HEK293 (cell line): ENCODE data around the gene GNG3.
A peak's percentile ranks its signal among the peaks of the same experiment; 100 is the strongest.

Experiments
- FEZF1 ChIP-seq: fragments of 450-650 bp; formaldehyde crosslinking; IDR thresholded peaks from 2 replicates; pipeline ENCODE4 v1.5.1; 2016; ENCODE audit warnings: missing biosample characterization, missing genetic modification characterization
- IKZF3 ChIP-seq: fragments of 450-650 bp; IDR thresholded peaks from 2 replicates; pipeline ENCODE4 v1.5.0; 2018; ENCODE audit warnings: missing biosample characterization, mild to moderate bottlenecking, missing genetic modification characterization, moderate library complexity
- KLF7 ChIP-seq: fragments of 450-650 bp; formaldehyde crosslinking; IDR thresholded peaks from 2 replicates; pipeline ENCODE4 v1.5.1; 2016; ENCODE audit warnings: missing biosample characterization, missing genetic modification characterization, borderline replicate concordance
- MZF1 ChIP-seq: fragments of 450-650 bp; formaldehyde crosslinking; IDR thresholded peaks from 2 replicates; pipeline ENCODE4 v1.5.1; 2017; ENCODE audit warnings: missing biosample characterization, missing genetic modification characterization, borderline replicate concordance
- PBX3 ChIP-seq: sonication (generic); formaldehyde crosslinking; IDR thresholded peaks from 2 replicates; pipeline ENCODE4 v1.8.1; 2022; ENCODE audit warnings: mild to moderate bottlenecking, moderate library complexity, missing genetic modification reagents
- PRDM1 ChIP-seq: fragments of 450-650 bp; formaldehyde crosslinking; IDR thresholded peaks from 2 replicates; pipeline ENCODE4; 2016; ENCODE audit warnings: missing biosample characterization, missing genetic modification characterization
- PRDM10 ChIP-seq: fragments of 450-650 bp; formaldehyde crosslinking; IDR thresholded peaks from 2 replicates; pipeline ENCODE4 v1.5.1; 2016; ENCODE audit warnings: missing biosample characterization, missing genetic modification characterization
- REST ChIP-seq: fragments of 450-650 bp; formaldehyde crosslinking; IDR thresholded peaks from 2 replicates; pipeline ENCODE4 v1.5.1; 2016; ENCODE audit warnings: missing biosample characterization, missing genetic modification characterization
- ZEB2 ChIP-seq: fragments of 450-650 bp; formaldehyde crosslinking; IDR thresholded peaks from 2 replicates; pipeline ENCODE4 v1.5.1; 2016; ENCODE audit warnings: missing biosample characterization, missing genetic modification characterization
- ZFHX2 ChIP-seq: fragments of 450-650 bp; formaldehyde crosslinking; conservative IDR thresholded peaks from 2 replicates; pipeline ENCODE4 v1.5.1; 2016; ENCODE audit warnings: missing biosample characterization, missing genetic modification characterization
- ZFP37 ChIP-seq: fragments of 450-650 bp; formaldehyde crosslinking; IDR thresholded peaks from 2 replicates; pipeline ENCODE4 v1.5.1; 2016; ENCODE audit warnings: missing biosample characterization, missing genetic modification characterization
- ZNF132 ChIP-seq: fragments of 450-650 bp; formaldehyde crosslinking; IDR thresholded peaks from 2 replicates; pipeline ENCODE4 v1.5.1; 2017; ENCODE audit warnings: missing biosample characterization, missing genetic modification characterization, borderline replicate concordance
- ZNF133 ChIP-seq: fragments of 450-650 bp; formaldehyde crosslinking; IDR thresholded peaks from 2 replicates; pipeline ENCODE4 v1.5.1; 2016; ENCODE audit warnings: missing biosample characterization, missing genetic modification characterization
- ZNF138 ChIP-seq: fragments of 450-650 bp; formaldehyde crosslinking; IDR thresholded peaks from 2 replicates; pipeline ENCODE4 v1.5.1; 2016; ENCODE audit warnings: missing biosample characterization, missing genetic modification characterization, borderline replicate concordance
- ZNF140 ChIP-seq: fragments of 450-650 bp; formaldehyde crosslinking; IDR thresholded peaks from 2 replicates; pipeline ENCODE4 v1.5.1; 2016; ENCODE audit warnings: missing biosample characterization, missing genetic modification characterization
- ZNF174 ChIP-seq: fragments of 450-650 bp; formaldehyde crosslinking; IDR thresholded peaks from 2 replicates; pipeline ENCODE4 v1.5.0; 2017; ENCODE audit warnings: missing biosample characterization, mild to moderate bottlenecking, missing genetic modification characterization
- ZNF274 ChIP-seq, 2 experiments: fragments of 200-500 bp in 1 of 2; fragments of 450-650 bp in 1 of 2; sonication (Bioruptor generic) in 1 of 2; formaldehyde crosslinking in 1 of 2; IDR thresholded peaks; 2 replicates each; pipeline versions ENCODE4 v1.5.1 to v1.6.1; 2014 to 2016; ENCODE audit warnings: borderline replicate concordance in 1 of 2, inconsistent platforms in 1 of 2, low read length in 1 of 2, missing biosample characterization in 1 of 2, missing genetic modification characterization in 1 of 2
- ZNF292 ChIP-seq: fragments of 450-650 bp; formaldehyde crosslinking; IDR thresholded peaks from 2 replicates; pipeline ENCODE4 v1.5.1; 2016; ENCODE audit warnings: low read depth, missing biosample characterization, missing genetic modification characterization, borderline replicate concordance
- ZNF311 ChIP-seq: fragments of 450-650 bp; formaldehyde crosslinking; IDR thresholded peaks from 2 replicates; pipeline ENCODE4 v1.5.1; 2017; ENCODE audit warnings: missing biosample characterization, missing genetic modification characterization, borderline replicate concordance
- ZNF350 ChIP-seq: fragments of 450-650 bp; formaldehyde crosslinking; IDR thresholded peaks from 2 replicates; pipeline ENCODE4 v1.5.0; 2017; ENCODE audit warnings: missing biosample characterization, mild to moderate bottlenecking, missing genetic modification characterization
- ZNF362 ChIP-seq: fragments of 450-650 bp; formaldehyde crosslinking; IDR thresholded peaks from 2 replicates; pipeline ENCODE4 v1.5.1; 2016; ENCODE audit warnings: missing biosample characterization, missing genetic modification characterization
- ZNF529 ChIP-seq: fragments of 450-650 bp; formaldehyde crosslinking; IDR thresholded peaks from 2 replicates; pipeline ENCODE4 v1.5.1; 2017; ENCODE audit warnings: missing genetic modification characterization, missing biosample characterization; ENCODE audit not compliant: insufficient replicate concordance
- ZNF548 ChIP-seq: fragments of 450-650 bp; formaldehyde crosslinking; IDR thresholded peaks from 2 replicates; pipeline ENCODE4 v1.5.1; 2016; ENCODE audit warnings: missing biosample characterization, missing genetic modification characterization
- ZNF670 ChIP-seq: fragments of 450-650 bp; formaldehyde crosslinking; IDR thresholded peaks from 2 replicates; pipeline ENCODE4 v1.5.1; 2016; ENCODE audit warnings: missing biosample characterization, missing genetic modification characterization, low read depth
- ZNF692 ChIP-seq: fragments of 450-650 bp; formaldehyde crosslinking; IDR thresholded peaks from 2 replicates; pipeline ENCODE4 v1.5.1; 2016; ENCODE audit warnings: missing biosample characterization, missing genetic modification characterization
- ZSCAN18 ChIP-seq: fragments of 450-650 bp; formaldehyde crosslinking; IDR thresholded peaks from 2 replicates; pipeline ENCODE4 v1.5.1; 2016; ENCODE audit warnings: missing biosample characterization, missing genetic modification characterization

The GNG3 gene

GRCh38 chr11:62671608-62672389 lies 35.7 kb upstream of the GNG3 start, which contains the start of the genes LBHD1 and UQCC3 (continued):
- TF ChIP-seq ZNF692 (peak; percentile 88), ZNF274 (IDR thresholded peaks at IDR 0.05; ENCODE audit: low read length) (no peak), ZNF274 (tag by site-specific recombination; IDR thresholded peaks at IDR 0.05; ENCODE audit: borderline replicate concordance) (no peak), ZNF140 (tag by site-specific recombination) (no peak), REST (tag by site-specific recombination) (no peak), ZSCAN18 (tag by site-specific recombination) (no peak), ZFHX2 (tag by site-specific recombination) (peak; percentile 83), ZNF548 (tag by site-specific recombination) (no peak), ZNF292 (tag by site-specific recombination) (no peak), ZNF670 (tag by site-specific recombination) (no peak), ZNF529 (tag by site-specific recombination) (no peak), ZNF174 (no peak), KLF7 (no peak), ZNF362 (tag by site-specific recombination) (no peak), PRDM10 (tag by site-specific recombination) (peak; percentile 9; the same call in 1 of the 2 replicates), ZNF138 (tag by site-specific recombination) (no peak), PBX3 (no peak), FEZF1 (tag by site-specific recombination) (no peak), ZFP37 (peak; percentile 26; the same call in 1 of the 2 replicates), ZNF133 (tag by site-specific recombination) (no peak), ZNF311 (tag by site-specific recombination) (no peak), MZF1 (tag by site-specific recombination) (no peak), ZEB2 (tag by site-specific recombination) (no peak; the same call in 1 of the 2 replicates), PRDM1 (tag by site-specific recombination) (no peak), IKZF3 (tag by site-specific recombination) (peak; percentile 72), ZNF350 (tag by site-specific recombination) (no peak), ZNF132 (tag by site-specific recombination) (no peak)
